ENCODE results near the gene KDM1A. TPM values are rescaled to one million over a fixed set of nuclear protein-coding genes. Genes with fewer than 3 reads are reported as not detected.

KDM1A gene
- total and polyA plus RNA-seq, 9 of the 15 experiments (the other 6 are each of a cell fraction or from before 2014, with no cell fraction given), result 59.2 to 181 (median 168) TPM

GRCh38 chr1:23019863-23020625 lies 776 bp downstream of the KDM1A start (continued):
- TF ChIP-seq FOXA3 (CRISPR knock-in tag; conservative IDR thresholded peaks at IDR 0.05 in 1 of 2, IDR thresholded peaks at IDR 0.05 in 1 of 2), result no peak
- TF ChIP-seq EGR1 (conservative IDR thresholded peaks at IDR 0.05), result no peak
- no peak for TF ChIP-seq COPS2 (conservative IDR thresholded peaks at IDR 0.05)
- TF ChIP-seq SLC30A9 (CRISPR knock-in tag; IDR thresholded peaks at IDR 0.05), result no peak
- no peak for TF ChIP-seq POLR3A (IDR thresholded peaks at IDR 0.05; ENCODE audit: borderline replicate concordance, extremely low read depth, insufficient read depth, insufficient read length)
- TF ChIP-seq ZNF23 (CRISPR knock-in tag; IDR thresholded peaks at IDR 0.05), result 0 out of 2 replicates have a peak, but pooled peaks have one; percentile 5
- TF ChIP-seq HMGN3 (IDR thresholded peaks at IDR 0.05; ENCODE audit: borderline replicate concordance, extremely low read depth, insufficient read length, low read depth, low read length), result no peak
- TF ChIP-seq GATAD2B (IDR thresholded peaks at IDR 0.05; ENCODE audit: borderline replicate concordance), result no peak
- TF ChIP-seq PPARD (CRISPR knock-in tag; IDR thresholded peaks at IDR 0.05), result no peak
- no peak for TF ChIP-seq PREB (CRISPR knock-in tag; IDR thresholded peaks at IDR 0.05)
- no peak for TF ChIP-seq KLF13 (tag; IDR thresholded peaks at IDR 0.05; ENCODE audit: borderline replicate concordance, low read depth)
- TF ChIP-seq PRDM10 (IDR thresholded peaks at IDR 0.05; ENCODE audit: partially characterized antibody), result no peak
- TF ChIP-seq WHSC1 (IDR thresholded peaks at IDR 0.05; ENCODE audit: low read length), result no peak
- TF ChIP-seq MIER1 (IDR thresholded peaks at IDR 0.05; ENCODE audit: low read depth), result 0 out of 2 replicates have a peak, but pooled peaks have one; percentile 20
- no peak for TF ChIP-seq ZNF239 (CRISPR knock-in tag; IDR thresholded peaks at IDR 0.05)
- no peak for TF ChIP-seq RBFOX2 (IDR thresholded peaks at IDR 0.05; ENCODE audit: low read depth, low read length)
- TF ChIP-seq HBP1 (CRISPR knock-in tag; IDR thresholded peaks at IDR 0.05), result no peak
- TF ChIP-seq ZNF551 (CRISPR knock-in tag; IDR thresholded peaks at IDR 0.05), result no peak
- TF ChIP-seq E2F1 (CRISPR knock-in tag; IDR thresholded peaks at IDR 0.05), result no peak
- TF ChIP-seq HDAC2 (IDR thresholded peaks at IDR 0.05), result 0 out of 2 replicates have a peak, but pooled peaks have one; percentile 16
- TF ChIP-seq ESRRA (IDR thresholded peaks at IDR 0.05; ENCODE audit: borderline replicate concordance, low read depth), result no peak

Data from K562 (cell line).